ENCODE results near the gene PTCH2.
"Not testable (repeated sequence)": the region's sequence is repeated elsewhere in the genome, so short reads cannot be mapped to it uniquely, and the experiment has no call there.

Gene PTCH2

DNA sequence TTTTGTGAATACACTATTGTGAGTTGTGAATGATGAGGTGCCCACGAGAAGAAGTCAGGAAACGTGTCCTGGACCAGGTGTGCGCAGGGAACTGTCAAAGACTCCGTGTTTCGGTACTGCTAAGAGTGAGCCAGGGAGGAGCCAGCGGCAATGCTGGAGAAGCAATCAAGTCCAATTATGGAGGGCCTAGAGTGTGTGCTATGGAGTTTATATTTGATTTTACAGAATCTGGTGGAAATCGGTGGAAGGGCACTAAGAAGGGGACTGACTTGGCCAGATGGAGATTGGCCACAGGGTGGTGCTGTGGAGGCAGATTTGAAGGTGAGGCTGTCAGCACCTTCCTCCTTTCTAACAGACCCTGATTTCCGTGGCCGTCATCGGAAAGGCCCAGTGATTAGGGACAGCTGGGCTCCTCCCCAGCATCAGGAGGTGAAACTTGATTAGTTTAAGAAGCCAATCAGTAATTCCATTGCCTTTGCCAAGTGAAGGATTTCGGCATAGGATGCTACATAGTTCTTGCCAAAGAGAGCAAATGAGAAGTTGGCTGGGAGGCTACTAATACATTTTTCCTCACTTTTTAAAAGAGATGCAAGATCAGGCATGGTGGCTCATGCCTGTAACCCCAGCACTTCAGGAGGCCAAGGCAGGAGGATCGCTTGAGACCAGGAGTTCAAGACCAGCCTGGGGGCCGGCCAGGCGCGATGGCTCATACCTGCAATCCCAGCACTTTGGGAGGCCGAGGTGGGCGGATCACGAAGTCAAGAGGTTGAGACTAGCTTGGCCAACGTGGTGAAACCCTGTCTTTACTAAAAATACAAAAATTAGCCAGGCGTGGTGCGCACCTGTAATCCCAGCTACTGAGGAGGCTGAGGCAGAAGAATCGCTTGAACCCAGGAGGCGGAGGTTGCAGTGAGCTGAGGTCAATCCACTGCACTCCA is 7.0 kb downstream of the PTCH2 start:
- DNase-seq = peak; percentile 42

GRCh38 chr1:44834328-44834727 is 8.7 kb downstream of the PTCH2 start:
- DNase-seq = no peak

GRCh38 chr1:44832056-44832705 is 10.9 kb downstream of the PTCH2 start:
- no peak for DNase-seq

- no peak for DNase-seq
These were observed 11.5 kb downstream of the PTCH2 start for GRCh38 chr1:44831516-44831915.

DNA sequence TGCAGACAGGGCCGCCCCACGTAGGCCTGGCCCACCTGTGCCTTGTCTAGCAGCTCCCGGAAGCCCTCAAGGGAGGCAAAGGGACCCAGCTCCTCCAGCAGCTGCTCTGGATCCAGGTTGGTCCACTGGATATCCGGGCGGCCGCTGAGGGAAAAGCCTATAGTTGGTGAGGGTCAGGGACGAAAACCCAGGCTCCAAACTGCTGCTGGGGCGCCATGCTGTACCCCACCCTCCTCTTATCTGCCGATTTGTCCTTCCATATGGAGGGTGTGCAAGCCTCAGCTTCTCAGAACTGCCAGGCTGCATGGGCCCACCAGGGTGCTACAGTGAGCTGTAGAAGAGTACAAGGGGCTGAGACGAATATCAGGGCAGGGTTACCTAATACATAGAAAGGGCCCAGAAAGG is 12.2 kb downstream of the PTCH2 start:
- DNase-seq = no peak

DNA sequence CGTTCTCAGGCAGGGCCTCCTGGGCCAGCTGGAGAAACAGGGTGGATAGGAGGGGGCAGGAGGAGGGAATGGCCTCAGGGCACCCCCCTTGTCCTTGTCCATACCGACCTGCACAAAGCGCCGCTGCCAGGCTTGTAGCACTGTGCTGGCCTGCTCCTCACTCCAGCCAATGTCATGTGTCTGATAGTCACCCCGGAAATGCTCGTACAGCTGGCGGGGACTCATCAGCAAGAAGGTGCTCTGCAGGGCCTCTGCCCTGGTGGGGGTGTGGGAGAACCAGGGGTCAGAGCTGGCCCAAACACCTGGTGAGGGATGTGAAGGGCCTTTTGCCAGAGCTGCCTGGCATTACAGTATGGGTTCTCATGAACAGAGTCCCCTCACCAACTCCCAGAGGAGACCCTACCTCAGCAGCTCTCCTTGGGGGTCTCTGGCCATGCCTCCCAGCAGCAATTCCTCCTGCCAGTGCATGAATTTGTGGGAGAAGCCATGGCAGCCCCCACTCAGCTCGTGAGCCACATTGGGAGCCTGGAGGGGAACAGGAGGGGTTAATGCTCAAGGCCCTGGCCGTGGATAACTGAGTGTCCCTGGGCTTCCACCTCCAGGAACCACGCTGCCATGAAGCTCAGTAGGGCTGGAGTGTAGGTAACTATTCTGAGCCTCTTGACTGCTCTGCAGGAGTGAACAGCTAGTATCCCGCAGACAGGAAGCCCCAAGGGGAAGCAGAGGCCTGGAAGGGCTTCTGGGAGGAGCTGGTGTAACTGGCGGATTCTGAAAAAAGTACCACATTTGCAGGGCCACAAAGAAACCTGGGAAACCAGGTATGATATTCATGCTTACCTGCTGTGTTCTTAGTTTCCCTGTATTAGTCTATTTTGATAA is 13.3 kb downstream of the PTCH2 start:
- DNase-seq = no peak

- no peak for DNase-seq
These were observed 14.1 kb downstream of the PTCH2 start for GRCh38 chr1:44828841-44829440.

GRCh38 chr1:44828003-44828651 is 14.9 kb downstream of the PTCH2 start:
- DNase-seq = no peak

GRCh38 chr1:44827197-44828002 is 15.7 kb downstream of the PTCH2 start:
- no peak for DNase-seq

- DNase-seq = no peak
These were observed 16.5 kb downstream of the PTCH2 start for GRCh38 chr1:44826375-44827196.

DNA sequence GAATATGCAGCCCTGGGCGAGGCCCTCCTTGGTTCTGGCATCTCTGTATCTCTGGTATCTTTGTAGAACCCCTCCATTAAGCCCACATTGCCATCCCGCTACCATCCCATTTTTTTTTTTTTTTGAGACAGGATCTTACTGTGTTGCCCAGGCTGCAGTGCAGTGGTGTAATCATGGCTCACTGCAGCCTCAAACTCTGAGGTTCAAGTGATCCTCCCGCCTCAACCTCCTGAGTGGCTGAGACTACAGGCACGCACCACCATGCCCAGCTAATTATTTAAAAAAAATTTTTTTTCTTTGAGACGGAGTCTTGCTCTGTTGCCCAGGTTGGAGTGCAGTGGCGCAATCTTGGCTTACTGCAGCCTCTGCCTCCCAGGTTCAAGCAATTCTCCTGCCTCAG is 18.7 kb downstream of the PTCH2 start:
- not testable (repeated sequence) for DNase-seq

DNA sequence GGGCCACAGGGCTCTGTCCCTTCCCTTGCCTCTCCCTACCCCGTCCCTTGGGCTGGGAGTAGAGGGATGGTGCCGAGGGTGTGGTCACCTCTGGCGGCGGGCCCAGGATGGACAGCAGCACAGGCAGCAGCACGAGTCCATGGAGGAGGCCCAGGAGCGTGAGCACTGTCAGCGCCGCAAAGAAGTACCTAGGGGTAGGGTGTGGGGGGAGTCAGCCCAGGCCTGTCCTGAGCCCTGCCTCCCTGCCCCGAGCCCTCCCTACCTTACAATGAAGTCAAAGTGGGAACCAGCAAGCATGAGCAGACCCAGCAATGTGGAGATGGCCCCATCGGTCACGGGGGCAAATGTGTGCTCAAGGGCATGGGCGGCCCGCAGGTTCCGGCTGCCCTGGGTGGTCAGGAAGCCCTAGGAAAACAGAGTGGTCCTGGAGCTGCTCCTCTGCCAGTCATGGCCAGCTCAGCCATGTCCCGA is 20.0 kb downstream of the PTCH2 start:
- DNase-seq = no peak

DNA sequence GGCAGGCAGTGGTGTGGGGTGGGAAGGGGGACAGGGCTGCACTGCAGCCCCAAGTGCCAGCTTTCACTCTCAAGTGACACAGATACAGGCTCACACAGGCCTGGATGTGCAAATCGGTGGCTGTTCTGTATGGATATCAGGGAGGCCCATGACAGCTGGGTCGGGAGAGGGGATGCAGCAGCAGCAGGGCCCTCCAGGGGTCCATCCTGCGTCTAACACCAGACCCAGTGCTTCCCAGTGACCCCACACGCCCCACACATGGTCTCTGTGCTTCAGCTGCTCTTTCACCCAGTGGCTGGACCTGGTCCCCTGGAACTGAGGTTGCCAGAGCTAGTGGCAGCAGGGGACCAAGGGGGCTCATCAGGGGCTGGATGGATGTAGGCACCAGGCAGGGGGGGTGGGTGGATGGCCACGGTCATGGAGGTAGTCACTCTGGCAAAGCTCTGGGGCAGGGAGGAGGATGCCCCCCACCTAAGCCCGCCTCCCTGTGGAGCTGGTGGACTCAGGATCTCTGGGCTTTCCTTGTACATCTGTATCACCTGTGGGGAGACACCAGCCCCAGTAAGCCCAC is 20.8 kb downstream of the PTCH2 start:
- DNase-seq = no peak

- no peak for DNase-seq
These were observed 21.8 kb downstream of the PTCH2 start for GRCh38 chr1:44821240-44821715.

DNA sequence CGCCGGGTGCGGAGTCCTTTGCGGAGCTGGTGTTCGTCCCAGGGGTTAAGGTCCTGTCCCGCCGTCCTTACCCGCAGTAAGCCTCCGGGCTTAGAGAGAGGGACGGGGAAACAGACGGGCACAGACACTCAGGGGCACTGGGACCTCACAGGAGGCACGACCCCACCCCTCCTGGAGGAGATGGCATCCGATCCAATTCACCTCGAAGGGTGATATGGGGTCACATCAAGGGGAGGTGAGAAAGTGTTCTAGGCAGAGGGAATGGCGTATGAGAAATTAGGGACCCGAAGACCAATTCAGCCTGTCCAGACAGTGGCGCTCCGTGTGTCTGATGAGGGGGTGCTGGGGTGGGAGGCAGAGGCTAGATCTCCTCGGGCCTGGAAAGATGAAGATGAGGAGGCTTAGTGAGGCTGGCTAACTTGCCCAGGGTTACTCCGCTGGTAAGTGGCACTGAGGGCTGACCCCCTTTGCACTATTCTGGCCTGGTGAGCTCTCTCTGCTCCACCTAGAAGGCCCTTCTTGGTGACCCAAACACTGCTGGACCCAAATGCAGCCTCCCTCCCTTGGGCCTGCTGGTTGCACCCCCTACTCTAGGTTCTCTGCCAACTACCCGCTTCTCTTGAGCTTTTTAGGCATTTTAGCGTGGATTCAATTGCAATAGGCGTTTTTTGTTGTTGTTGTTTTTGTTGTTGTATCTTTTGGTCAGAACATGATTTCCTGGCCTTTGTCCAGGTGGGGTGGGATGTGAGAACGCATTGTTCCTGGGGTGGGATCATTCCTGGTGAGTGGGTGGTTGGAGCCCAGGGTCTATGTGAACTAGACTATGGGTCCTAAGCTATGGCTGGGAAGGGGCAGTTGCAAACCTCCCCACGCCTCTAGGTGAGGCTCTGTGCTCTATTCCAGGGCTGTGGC is 22.5 kb downstream of the PTCH2 start:
- DNase-seq = no peak

GRCh38 chr1:44819608-44820327 is 23.3 kb downstream of the PTCH2 start:
- DNase-seq = no peak

DNA sequence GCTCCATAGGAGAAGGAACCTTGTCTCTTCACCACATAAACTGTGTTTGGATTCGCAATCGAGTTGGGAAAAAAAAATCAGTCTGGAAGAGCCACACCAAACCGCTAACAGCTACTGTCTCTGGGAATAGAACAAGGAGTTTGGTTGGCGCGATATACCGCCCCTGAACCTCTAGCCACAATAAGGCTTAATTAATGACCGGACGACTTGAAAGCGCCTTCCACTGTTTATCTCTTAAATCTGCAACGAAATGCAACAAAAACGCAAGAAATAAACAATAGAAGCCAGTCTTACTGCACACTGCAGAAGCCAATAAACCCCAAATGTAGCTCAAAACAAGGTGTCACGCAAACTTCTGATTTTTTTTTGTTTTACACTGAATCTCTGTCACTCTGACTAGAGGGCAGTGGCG is 23.9 kb downstream of the PTCH2 start:
- DNase-seq = no peak
